Measurements from ENCODE around the gene MATN3. TPM values are rescaled to one million over a fixed set of nuclear protein-coding genes. Genes with fewer than 3 reads are reported as not detected.

The MATN3 gene
- total RNA-seq, 1 experiment from 2014 or later: 0.98 TPM

GRCh38 chr2:20057268-20057667, 44.8 kb upstream of the MATN3 start:
- no peaks in the 10 kb centered on the region for H3K4me1 Mint-ChIP-seq (ENCODE audit: insufficient read depth, unreplicated experiment)

GRCh38 chr2:20054931-20055330, 42.5 kb upstream of the MATN3 start:
- Mint-ChIP-seq H3K27me3 (ENCODE audit: insufficient read depth, unreplicated experiment) (no peaks in the 10 kb centered on the region), H3K36me3 (ENCODE audit: insufficient read depth, unreplicated experiment) (no peaks in the 10 kb centered on the region), H3K27ac (ENCODE audit: low read depth, unreplicated experiment) (no peak overlapping the region), H3K4me3 (ENCODE audit: unreplicated experiment) (no peak overlapping the region), H3K9me3 (ENCODE audit: unreplicated experiment) (no peaks in the 10 kb centered on the region), H3K4me1 (ENCODE audit: insufficient read depth, unreplicated experiment) (no peaks in the 10 kb centered on the region)
- no TSS peak for BruUV-seq (replicated peaks)
- no peak for TF ChIP-seq CTCF (IDR thresholded peaks at IDR 0.05; ENCODE audit: unreplicated experiment)
- DNase-seq (ENCODE audit: unreplicated experiment): no peak
- ChIA-PET POLR2A (interaction anchor here (0.7 to 11.8 kb wide), 3 partner anchors 12 to 40 kb away, joined by 4 to 522 read pairs (median 96); no protein-coding TSS in a partner anchor), CTCF (interaction anchor here (1.0 to 1.3 kb wide), 2 partner anchors 39 to 78 kb away, joined by 5 to 7 read pairs; no protein-coding TSS in a partner anchor)
- intact Hi-C loops (cut with micrococcal nuclease): no loop called here

More at GRCh38 chr2:20057268-20057667, 44.8 kb upstream of the MATN3 start:
- no TSS peak for BruUV-seq (replicated peaks)
- DNase-seq (ENCODE audit: unreplicated experiment): no peak
- Mint-ChIP-seq H3K27me3 (ENCODE audit: insufficient read depth, unreplicated experiment) (no peaks in the 10 kb centered on the region), H3K27ac (ENCODE audit: low read depth, unreplicated experiment) (no peak overlapping the region), H3K4me3 (ENCODE audit: unreplicated experiment) (no peak overlapping the region), H3K9me3 (ENCODE audit: unreplicated experiment) (no peaks in the 10 kb centered on the region), H3K36me3 (ENCODE audit: insufficient read depth, unreplicated experiment) (no peaks in the 10 kb centered on the region)
- intact Hi-C loops (cut with micrococcal nuclease): no loop called here
- ChIA-PET POLR2A (interaction anchor here (11.8 kb wide), 1 partner anchor 10 kb away, joined by 522 read pairs; no protein-coding TSS in a partner anchor), CTCF (interaction anchor here (1.2 kb wide), 1 partner anchor 9 kb away, joined by 3 read pairs; no protein-coding TSS in a partner anchor)
- no peak for TF ChIP-seq CTCF (IDR thresholded peaks at IDR 0.05; ENCODE audit: unreplicated experiment)

GRCh38 chr2:20054119-20054518, 41.7 kb upstream of the MATN3 start:
- no peak for DNase-seq (ENCODE audit: unreplicated experiment)
- TF ChIP-seq CTCF (IDR thresholded peaks at IDR 0.05; ENCODE audit: unreplicated experiment): no peak
- POLR2A ChIA-PET: interaction anchor here (0.5 to 11.8 kb wide), 4 partner anchors 13 to 164 kb away, joined by 3 to 522 read pairs (median 50); no protein-coding TSS in a partner anchor
- Mint-ChIP-seq H3K4me1 (ENCODE audit: insufficient read depth, unreplicated experiment) (peaks cover 7% of the 10 kb centered on the region), H3K9me3 (ENCODE audit: unreplicated experiment) (no peaks in the 10 kb centered on the region), H3K27me3 (ENCODE audit: insufficient read depth, unreplicated experiment) (no peaks in the 10 kb centered on the region), H3K36me3 (ENCODE audit: insufficient read depth, unreplicated experiment) (no peaks in the 10 kb centered on the region), H3K27ac (ENCODE audit: low read depth, unreplicated experiment) (no peak overlapping the region), H3K4me3 (ENCODE audit: unreplicated experiment) (no peak overlapping the region)
- CTCF ChIA-PET: interaction anchor here (0.8 to 1.7 kb wide), 4 partner anchors 11 to 55 kb away, joined by 3 to 7 read pairs (median 4); no protein-coding TSS in a partner anchor
- BruUV-seq (replicated peaks): no TSS peak
- intact Hi-C loops (cut with micrococcal nuclease): no loop called here

GRCh38 chr2:20052861-20053281, 40.4 kb upstream of the MATN3 start:
- no peaks in the 10 kb centered on the region for H3K27me3 Mint-ChIP-seq (ENCODE audit: insufficient read depth, unreplicated experiment)

More at GRCh38 chr2:20052861-20053281, 40.4 kb upstream of the MATN3 start:
- no peak for TF ChIP-seq CTCF (IDR thresholded peaks at IDR 0.05; ENCODE audit: unreplicated experiment)
- no peak overlapping the region for H3K4me3 Mint-ChIP-seq (ENCODE audit: unreplicated experiment)
- BruUV-seq (replicated peaks): no TSS peak
- H3K27ac Mint-ChIP-seq (ENCODE audit: low read depth, unreplicated experiment): no peak overlapping the region
- no peaks in the 10 kb centered on the region for H3K36me3 Mint-ChIP-seq (ENCODE audit: insufficient read depth, unreplicated experiment)
- peak; percentile 86 for DNase-seq (ENCODE audit: unreplicated experiment)
- no peaks in the 10 kb centered on the region for H3K9me3 Mint-ChIP-seq (ENCODE audit: unreplicated experiment)
- ChIA-PET POLR2A (interaction anchor here (0.6 to 11.8 kb wide), 18 partner anchors 14 to 370 kb away, joined by 3 to 522 read pairs (median 11); partner anchors contain the start of gene WDR35), CTCF (interaction anchor here (0.6 to 1.9 kb wide), 9 partner anchors 10 to 179 kb away, joined by 3 to 15 read pairs (median 3); no protein-coding TSS in a partner anchor)
- peaks cover 19% of the 10 kb centered on the region for H3K4me1 Mint-ChIP-seq (ENCODE audit: insufficient read depth, unreplicated experiment)
- intact Hi-C loops (cut with micrococcal nuclease): loop anchor here (1.0 kb wide), 1 partner anchor 13 kb away; no protein-coding TSS in a partner anchor
